GM23248 (cell line): ENCODE measurements around the gene HSD3B7. TPM values are rescaled to one million over a fixed set of nuclear protein-coding genes. Genes with fewer than 3 reads are reported as not detected.

Experiments
- DNase-seq: peaks from one replicate; pipeline ENCODE4 v3.0.0-alpha.2; 2015
- H2AFZ ChIP-seq: fragments of 200-600 bp; sonication (generic); 2 replicates; pipeline ENCODE4 v1.6.1; 2016; ENCODE audit warnings: antibody characterized with exemption
- H3F3A ChIP-seq: fragments of 200-600 bp; sonication (generic); 2 replicates; pipeline ENCODE4 v1.6.1; 2016; ENCODE audit warnings: mild to moderate bottlenecking, antibody characterized with exemption, mixed run types; ENCODE audit not compliant: insufficient read depth
- H3K27ac ChIP-seq: fragments of 200-600 bp; sonication (generic); 2 replicates; pipeline ENCODE4 v1.5.1; 2016; ENCODE audit warnings: mild to moderate bottlenecking
- H3K27me3 ChIP-seq: fragments of 200-600 bp; sonication (generic); replicated peaks from 2 replicates; pipeline ENCODE4 v1.6.1; 2016; ENCODE audit warnings: mild to moderate bottlenecking; ENCODE audit not compliant: insufficient read depth
- H3K36me3 ChIP-seq: fragments of 200-600 bp; sonication (generic); 2 replicates; pipeline ENCODE4 v1.6.1; 2016; ENCODE audit warnings: low read depth, mild to moderate bottlenecking
- H3K4me1 ChIP-seq: fragments of 200-600 bp; sonication (generic); 2 replicates; pipeline ENCODE4 v1.6.1; 2016; ENCODE audit warnings: mild to moderate bottlenecking; ENCODE audit not compliant: insufficient read depth
- H3K4me2 ChIP-seq: fragments of 200-600 bp; sonication (generic); one replicate; pipeline ENCODE4 v1.6.1; 2016; ENCODE audit warnings: mild to moderate bottlenecking; ENCODE audit not compliant: unreplicated experiment
- H3K4me3 ChIP-seq: fragments of 200-600 bp; sonication (generic); 2 replicates; pipeline ENCODE4 v1.5.1; 2016; ENCODE audit warnings: mild to moderate bottlenecking
- H3K79me2 ChIP-seq: fragments of 200-600 bp; sonication (generic); 2 replicates; pipeline ENCODE4 v1.6.1; 2016; ENCODE audit warnings: mild to moderate bottlenecking; ENCODE audit not compliant: insufficient read depth
- H3K9ac ChIP-seq: fragments of 200-600 bp; sonication (generic); 2 replicates; pipeline ENCODE4 v1.6.1; 2016; ENCODE audit warnings: mild to moderate bottlenecking
- H3K9me2 ChIP-seq: fragments of 200-600 bp; sonication (generic); 2 replicates; pipeline ENCODE4 v1.6.1; 2016; ENCODE audit warnings: mixed run types, mild to moderate bottlenecking, moderate library complexity; ENCODE audit not compliant: insufficient read depth
- H3K9me3 ChIP-seq: fragments of 200-600 bp; sonication (generic); one replicate; pipeline ENCODE4 v1.6.1; 2017; ENCODE audit warnings: low read depth
- H4K20me1 ChIP-seq: fragments of 200-600 bp; sonication (generic); 2 replicates; pipeline ENCODE4 v1.6.0; 2016; ENCODE audit not compliant: insufficient read depth
- EZH2 ChIP-seq: fragments of 200-600 bp; sonication (generic); IDR thresholded peaks from 2 replicates; pipeline ENCODE4 v1.6.1; 2018; ENCODE audit warnings: antibody characterized with exemption, mild to moderate bottlenecking; ENCODE audit not compliant: insufficient read depth, poor library complexity, severe bottlenecking
- EZH2phosphoT487 ChIP-seq: fragments of 200-600 bp; sonication (generic); IDR thresholded peaks from 2 replicates; pipeline ENCODE4 v1.6.1; 2018; ENCODE audit warnings: antibody characterized with exemption, moderate library complexity, mild to moderate bottlenecking, low read depth; ENCODE audit not compliant: insufficient read depth
- WGBS, 2 experiments: methylation state at CpG; one replicate each; pipeline ENCODE4 v1.1.6; 2015 to 2017; ENCODE audit warnings: low lambda C conversion rate in 2 of 2, low coverage in 1 of 2; ENCODE audit errors: missing lambda C conversion rate in 2 of 2; 5-methylcytosine and 5-hydroxymethylcytosine counted together
- in situ Hi-C: fragments of 300-500 bp; cut with MboI; formaldehyde crosslinking; loops from 2 replicates; pipeline ENCODE4 v1.15.0; 2020
- polyA plus RNA-seq: library from polyadenylated mRNA; unstranded; fragments of >200 nt; fragmentation: Nextera tagmentation; extraction: Ambion mirVana; gene quantifications from 2 replicates; pipeline ENCODE4 v1.2.1, GENCODE V29; 2016
- total RNA-seq: library from RNA; depleted of rRNA; stranded (reverse); fragments of >200 nt; shearing (Covaris generic); gene quantifications from 2 replicates; pipeline ENCODE4 v1.2.3, GENCODE V29; 2014

Gene HSD3B7
- total and polyA plus RNA-seq, 2 experiments from 2014 or later: 40.2 to 69.7 TPM

DNA sequence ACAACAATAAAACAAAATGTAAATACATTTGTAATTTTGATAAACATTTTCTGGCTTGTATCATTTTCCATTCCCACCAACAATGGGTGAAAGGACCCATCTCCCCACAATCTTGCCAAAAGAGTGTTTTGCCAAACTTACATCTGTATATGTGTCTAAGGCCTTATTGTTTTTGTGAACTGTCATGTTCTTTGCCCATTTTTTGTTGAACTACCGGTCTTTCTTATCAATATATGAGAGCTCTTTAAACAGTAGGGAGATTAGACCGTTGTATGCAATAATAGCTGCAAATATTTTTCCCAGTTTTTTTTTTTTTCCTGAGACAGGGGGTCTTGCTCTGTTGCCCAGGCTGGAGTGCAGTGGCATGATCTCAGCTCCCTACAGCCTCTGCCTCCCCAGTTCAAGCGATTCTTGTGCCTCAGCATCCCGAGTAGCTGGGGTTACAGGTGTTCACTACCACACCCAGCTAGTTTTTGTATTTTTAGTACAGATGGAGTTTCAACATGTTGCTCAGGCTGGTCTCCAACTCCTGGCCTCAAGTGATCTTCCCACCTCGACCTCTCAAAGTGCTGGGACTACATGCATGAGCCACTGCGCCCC, 38.7 kb downstream of the HSD3B7 start:
- Histone ChIP-seq H3K27ac (no peak overlapping the region), H3K4me2 (no peak overlapping the region), H3K9me3 (no peaks in the 10 kb centered on the region), H3K79me2 (no peaks in the 10 kb centered on the region), H3K4me3 (no peak overlapping the region), H4K20me1 (no peaks in the 10 kb centered on the region), H3K36me3 (no peaks in the 10 kb centered on the region), H3F3A (no peaks in the 10 kb centered on the region), H3K4me1 (no peaks in the 10 kb centered on the region), H3K9ac (no peak overlapping the region), H3K9me2 (no peaks in the 10 kb centered on the region), H2AFZ (no peak overlapping the region), H3K27me3 (no peaks in the 10 kb centered on the region)
- in situ Hi-C loops: no loop called here
- no peak for TF ChIP-seq EZH2phosphoT487
- no peak for TF ChIP-seq EZH2
- WGBS, 2 experiments: 73 to 75% methylated on average over 6 of the region's 6 CpGs
- no peak for DNase-seq

DNA sequence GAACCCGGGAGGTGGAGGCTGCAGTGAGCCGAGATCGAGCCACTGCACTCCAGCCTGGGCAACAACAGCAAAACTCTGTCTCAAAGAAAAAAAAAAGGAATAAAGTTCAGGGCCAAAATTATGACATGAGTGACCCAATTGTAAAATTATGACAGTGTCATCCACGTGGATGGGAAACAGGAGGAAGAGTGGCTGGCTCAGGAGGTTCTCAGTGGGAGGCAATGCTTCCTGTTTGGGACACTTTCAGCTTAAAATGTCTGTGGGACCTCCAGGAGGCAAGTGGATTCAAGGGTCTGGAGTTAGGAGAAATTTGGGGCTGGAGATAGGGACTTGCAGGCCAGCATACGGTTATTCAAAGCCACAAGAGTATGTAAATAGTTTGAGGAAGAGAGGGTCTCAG, 40.3 kb downstream of the HSD3B7 start:
- no peaks in the 10 kb centered on the region for H3K36me3 ChIP-seq
- H4K20me1 ChIP-seq: no peaks in the 10 kb centered on the region
- H3K9me2 ChIP-seq: no peaks in the 10 kb centered on the region
- no peaks in the 10 kb centered on the region for H3F3A ChIP-seq
- no peaks in the 10 kb centered on the region for H3K27me3 ChIP-seq
- no peaks in the 10 kb centered on the region for H3K4me1 ChIP-seq
- in situ Hi-C loops: no loop called here
- no peak overlapping the region for H3K4me3 ChIP-seq
- no peak overlapping the region for H3K4me2 ChIP-seq
- H3K79me2 ChIP-seq: no peaks in the 10 kb centered on the region
- no peak overlapping the region for H3K27ac ChIP-seq
- no peaks in the 10 kb centered on the region for H3K9me3 ChIP-seq
- no peak overlapping the region for H3K9ac ChIP-seq
- no peak for DNase-seq
- H2AFZ ChIP-seq: no peak overlapping the region; the same call in 1 of the 2 replicates
- 83 to 85% methylated on average over 5 of the region's 5 CpGs for WGBS, 2 experiments
- TF ChIP-seq EZH2 (no peak), EZH2phosphoT487 (no peak)

DNA sequence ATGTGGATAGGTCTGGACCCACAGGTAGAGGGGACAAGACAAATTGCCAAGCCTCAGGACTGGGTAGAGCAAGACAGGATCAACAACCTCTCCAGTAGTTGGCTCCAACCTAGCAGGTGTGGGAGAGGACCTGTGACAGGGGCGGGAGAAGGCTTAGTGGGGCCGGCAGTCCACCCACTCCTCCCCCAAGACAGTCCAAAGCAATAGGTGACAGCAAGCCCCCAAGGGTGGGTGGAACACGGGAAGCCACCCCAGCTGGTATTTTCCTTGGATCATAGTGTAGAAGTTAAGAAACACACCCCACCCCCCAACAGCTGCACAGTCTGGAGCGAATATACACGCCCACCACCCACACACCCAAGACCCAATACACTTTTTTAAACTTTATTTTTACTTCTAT, 44.3 kb downstream of the HSD3B7 start:
- DNase-seq: no peak
- no peak for TF ChIP-seq EZH2phosphoT487
- TF ChIP-seq EZH2: no peak
- Histone ChIP-seq H4K20me1 (no peaks in the 10 kb centered on the region; the same call in 1 of the 2 replicates), H3K9me3 (no peaks in the 10 kb centered on the region), H3K9me2 (no peaks in the 10 kb centered on the region), H3K4me1 (peaks cover under 1% of the 10 kb centered on the region; the same call in 1 of the 2 replicates), H3F3A (peaks cover 8% of the 10 kb centered on the region), H3K4me2 (no peak overlapping the region), H3K9ac (no peak overlapping the region), H2AFZ (no peak overlapping the region), H3K4me3 (no peak overlapping the region), H3K36me3 (no peaks in the 10 kb centered on the region), H3K79me2 (peaks cover 9% of the 10 kb centered on the region), H3K27me3 (no peaks in the 10 kb centered on the region), H3K27ac (no peak overlapping the region)
- in situ Hi-C loops: no loop called here
- WGBS, 2 experiments: 80 to 83% methylated on average over 5 of the region's 5 CpGs

- H3K27me3 ChIP-seq: no peaks in the 10 kb centered on the region
- H3K9me2 ChIP-seq: no peaks in the 10 kb centered on the region
- H3K27ac ChIP-seq: no peak overlapping the region
- no peak overlapping the region for H3K4me3 ChIP-seq
- no peak overlapping the region for H3K4me2 ChIP-seq
- no peak overlapping the region for H2AFZ ChIP-seq
- H3K9ac ChIP-seq: no peak overlapping the region
- H4K20me1 ChIP-seq: no peaks in the 10 kb centered on the region; the same call in 1 of the 2 replicates
- peaks cover 8% of the 10 kb centered on the region for H3F3A ChIP-seq
- H3K36me3 ChIP-seq: peaks cover 9% of the 10 kb centered on the region; the same call in 1 of the 2 replicates
- in situ Hi-C loops: no loop called here
- peaks cover 7% of the 10 kb centered on the region; the same call in 1 of the 2 replicates for H3K4me1 ChIP-seq
- TF ChIP-seq EZH2phosphoT487 (no peak), EZH2 (no peak)
- H3K9me3 ChIP-seq: no peaks in the 10 kb centered on the region
- peaks cover 29% of the 10 kb centered on the region for H3K79me2 ChIP-seq
- no peak for DNase-seq
- WGBS, 2 experiments: 70 to 76% methylated on average over 4 of the region's 4 CpGs
Measured at GRCh38 chr16:31031276-31031675, 46.3 kb downstream of the HSD3B7 start.
